Choroid plexus epithelial cell (primary cell): ENCODE data around the gene GRK3.
"Not testable (repeated sequence)": the region's sequence is repeated elsewhere in the genome, so short reads cannot be mapped to it uniquely, and the experiment has no call there.

Source experiments
- DNase-seq: peaks from one replicate; pipeline ENCODE4 v3.0.0-alpha.2; 2010; ENCODE audit warnings: low read depth
- H3K4me3 ChIP-seq: 2 replicates; pipeline ENCODE4 v1.5.1; 2011; ENCODE audit warnings: low read depth, mild to moderate bottlenecking, control low read depth, low read length, moderate library complexity
- CTCF ChIP-seq: conservative IDR thresholded peaks from 2 replicates; pipeline ENCODE4 v1.5.1; 2011; ENCODE audit warnings: low read depth, mild to moderate bottlenecking, control low read depth, inconsistent platforms, low read length, moderate library complexity

Gene GRK3

GRCh38 chr22:25564320-25564978, at the start of gene GRK3:
Gene GRK3, plus strand, starts transcription at chr22:25564675. Its CDS starts 366 bp downstream, at chr22:25565041.
- DNase-seq = peak; percentile 9
- no peak for TF ChIP-seq CTCF
- H3K4me3 ChIP-seq = peak within 1 kb of the TSS; percentile 57

- no peak for TF ChIP-seq CTCF
- H3K4me3 ChIP-seq = no peak overlapping the region
- DNase-seq = no peak
Observed at GRCh38 chr22:25518000-25518663, 46.3 kb upstream of the GRK3 start.

GRCh38 chr22:25525376-25525775, 39.1 kb upstream of the GRK3 start:
- DNase-seq = no peak
- H3K4me3 ChIP-seq = no peak overlapping the region
- no peak for TF ChIP-seq CTCF

- not testable (repeated sequence) for H3K4me3 ChIP-seq, DNase-seq
Observed at GRCh38 chr22:25525804-25526584, 38.5 kb upstream of the GRK3 start.

- not testable (repeated sequence) for H3K4me3 ChIP-seq
- DNase-seq = peak; percentile 19
Observed at GRCh38 chr22:25527016-25527415, 37.5 kb upstream of the GRK3 start.

- not testable (repeated sequence) for DNase-seq, H3K4me3 ChIP-seq
Observed at GRCh38 chr22:25528068-25528467, 36.4 kb upstream of the GRK3 start.

- H3K4me3 ChIP-seq, DNase-seq: not testable (repeated sequence)
Observed at GRCh38 chr22:25529059-25529458, 35.4 kb upstream of the GRK3 start.

- H3K4me3 ChIP-seq, DNase-seq: not testable (repeated sequence)
Observed at GRCh38 chr22:25529541-25530137, 34.8 kb upstream of the GRK3 start.

- not testable (repeated sequence) for DNase-seq, H3K4me3 ChIP-seq
Observed at GRCh38 chr22:25531677-25532076, 32.8 kb upstream of the GRK3 start.

- no peak for DNase-seq
- H3K4me3 ChIP-seq = no peak overlapping the region
- TF ChIP-seq CTCF = no peak
Observed at GRCh38 chr22:25534724-25535123, 29.8 kb upstream of the GRK3 start.
